Measurements from ENCODE around the gene LNP1. TPM values are rescaled to one million over a fixed set of nuclear protein-coding genes. Genes with fewer than 3 reads are reported as not detected.
"Not testable (repeated sequence)": the region's sequence is repeated elsewhere in the genome, so short reads cannot be mapped to it uniquely, and the experiment has no call there.

The LNP1 gene
- total RNA-seq, 1 experiment from 2014 or later: 3.1 TPM

DNA sequence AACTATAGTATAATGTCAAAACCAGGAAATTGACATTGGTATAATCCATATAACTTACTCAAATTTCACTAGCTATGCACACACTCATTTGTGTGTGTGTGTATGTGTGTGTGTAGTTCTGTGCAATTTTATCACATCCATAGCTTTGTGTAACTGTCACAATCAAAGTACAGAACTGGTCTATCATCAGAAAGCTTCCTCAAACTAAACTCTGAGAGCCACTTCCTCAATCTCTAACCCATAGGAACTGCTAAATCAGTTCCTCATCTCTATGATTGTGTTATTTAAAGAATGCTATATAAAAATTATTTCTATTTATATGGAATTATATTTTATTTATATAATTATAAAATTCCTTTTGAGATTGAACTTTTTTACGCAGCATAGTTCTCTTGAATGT is 18.1 kb downstream of the LNP1 start:
- DNase-seq (ENCODE audit: low read depth, low spot score): no peak

GRCh38 chr3:100420885-100421284 is 19.5 kb downstream of the LNP1 start:
- in situ Hi-C loops (cut with HindIII; ENCODE audit: low pct_unique_long_range_greater_than_20kb, low sequenced_read_pairs): no loop called here
- DNase-seq (ENCODE audit: low read depth, low spot score): no peak

More for the DNA sequence above, 18.1 kb downstream of the LNP1 start:
- in situ Hi-C loops (cut with HindIII; ENCODE audit: low pct_unique_long_range_greater_than_20kb, low sequenced_read_pairs): no loop called here

DNA sequence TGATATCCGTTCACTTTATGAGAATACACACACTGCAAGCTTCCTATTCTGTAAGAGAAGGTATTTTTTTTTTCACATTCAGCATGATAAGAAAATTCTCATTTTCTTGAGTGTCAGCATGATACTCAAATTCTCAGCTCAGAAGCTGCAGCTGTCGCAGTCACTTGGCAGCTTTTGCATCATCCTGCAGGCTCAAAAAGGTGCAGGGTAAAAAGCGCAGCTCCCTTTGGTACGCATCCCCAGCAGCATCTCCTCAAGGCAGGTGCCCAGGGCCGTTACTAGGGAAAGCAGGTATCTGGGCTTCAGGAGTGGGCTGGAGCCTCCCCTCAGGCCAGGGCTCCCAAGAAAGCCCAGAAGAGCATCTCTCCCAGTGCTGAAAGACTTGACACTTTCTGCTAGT is 22.3 kb downstream of the LNP1 start:
- DNase-seq (ENCODE audit: low read depth, low spot score): no peak
- in situ Hi-C loops (cut with HindIII; ENCODE audit: low pct_unique_long_range_greater_than_20kb, low sequenced_read_pairs): no loop called here

DNA sequence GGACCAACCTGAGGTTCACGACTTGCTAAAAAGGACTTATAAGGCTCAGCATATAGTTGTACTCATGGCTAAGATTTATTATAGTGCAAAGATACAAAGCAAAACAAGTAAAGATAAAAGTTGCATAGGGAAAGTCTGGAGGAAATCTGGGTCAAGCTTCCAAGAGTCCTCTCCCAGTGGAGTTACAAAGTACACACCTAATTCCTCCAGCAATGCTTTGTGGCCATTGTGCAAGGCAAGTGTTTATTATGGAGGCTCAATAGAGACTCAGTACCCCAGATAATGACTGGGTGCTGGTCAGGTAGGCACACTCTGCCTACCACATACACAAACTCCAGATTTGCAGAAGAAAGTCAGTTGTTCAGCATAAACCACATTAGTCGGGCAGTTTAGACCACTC is 22.9 kb downstream of the LNP1 start:
- in situ Hi-C loops (cut with HindIII; ENCODE audit: low pct_unique_long_range_greater_than_20kb, low sequenced_read_pairs): no loop called here
- no peak for DNase-seq (ENCODE audit: low read depth, low spot score)

DNA sequence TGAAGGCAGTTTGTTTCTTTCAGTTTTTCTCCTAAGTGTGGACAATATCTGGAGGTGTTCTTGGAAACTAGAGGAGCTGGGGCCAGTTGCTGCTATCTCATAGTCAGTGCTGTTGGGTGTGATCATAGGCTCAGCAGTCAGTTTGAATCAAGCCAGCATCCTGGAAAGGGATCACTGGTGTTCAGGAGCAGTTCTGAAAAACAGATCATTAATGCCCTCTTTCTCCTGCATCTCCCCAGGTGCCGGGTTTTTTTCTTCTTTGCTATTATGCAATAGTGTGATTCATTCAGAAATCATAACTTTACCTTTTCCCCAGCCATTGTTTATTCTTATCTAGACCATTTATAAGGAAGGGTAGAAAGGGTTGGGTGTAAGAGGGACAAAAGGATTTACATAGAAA is 24.0 kb downstream of the LNP1 start:
- DNase-seq (ENCODE audit: low read depth, low spot score): no peak
- in situ Hi-C loops (cut with HindIII; ENCODE audit: low pct_unique_long_range_greater_than_20kb, low sequenced_read_pairs): no loop called here

GRCh38 chr3:100426067-100426682 is 24.8 kb downstream of the LNP1 start:
- peak; percentile 43 for DNase-seq (ENCODE audit: low read depth, low spot score)
- in situ Hi-C loops (cut with HindIII; ENCODE audit: low pct_unique_long_range_greater_than_20kb, low sequenced_read_pairs): no loop called here

- in situ Hi-C loops (cut with HindIII; ENCODE audit: low pct_unique_long_range_greater_than_20kb, low sequenced_read_pairs): no loop called here
- no peak for DNase-seq (ENCODE audit: low read depth, low spot score)
Observed at GRCh38 chr3:100427699-100428098, 26.4 kb downstream of the LNP1 start.

DNA sequence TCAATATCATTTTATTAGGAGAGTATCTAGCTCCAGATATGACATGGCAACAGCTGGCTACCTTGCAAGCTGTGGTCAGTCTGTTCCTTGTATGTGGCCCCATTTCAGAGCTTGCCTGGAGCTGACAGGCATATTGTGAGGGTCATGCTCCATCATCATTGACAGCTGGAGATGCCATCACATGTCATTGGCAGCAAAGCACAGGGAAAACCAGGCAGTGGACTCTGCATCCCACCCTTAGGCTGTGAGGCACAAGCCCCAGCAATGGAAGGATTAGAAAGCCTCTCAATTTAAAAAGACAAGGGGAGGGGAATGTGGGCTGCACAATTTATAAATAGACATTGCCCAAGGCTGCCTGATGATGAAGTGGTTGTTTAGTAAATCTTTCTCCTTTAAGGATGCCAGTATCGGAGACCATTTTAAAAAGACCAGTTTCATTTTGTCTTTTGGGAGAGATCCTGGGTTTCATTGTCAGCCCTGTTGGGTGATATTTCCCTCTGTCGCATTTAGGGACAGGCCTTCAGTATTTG is 27.9 kb downstream of the LNP1 start:
- peak; percentile 5 for DNase-seq (ENCODE audit: low read depth, low spot score)
- in situ Hi-C loops (cut with HindIII; ENCODE audit: low pct_unique_long_range_greater_than_20kb, low sequenced_read_pairs): no loop called here

GRCh38 chr3:100436951-100437350 is 35.6 kb downstream of the LNP1 start:
- DNase-seq (ENCODE audit: low read depth, low spot score): no peak
- in situ Hi-C loops (cut with HindIII; ENCODE audit: low pct_unique_long_range_greater_than_20kb, low sequenced_read_pairs): no loop called here

- DNase-seq (ENCODE audit: low read depth, low spot score): no peak
- in situ Hi-C loops (cut with HindIII; ENCODE audit: low pct_unique_long_range_greater_than_20kb, low sequenced_read_pairs): no loop called here
Observed at GRCh38 chr3:100437721-100438622, 36.6 kb downstream of the LNP1 start.

DNA sequence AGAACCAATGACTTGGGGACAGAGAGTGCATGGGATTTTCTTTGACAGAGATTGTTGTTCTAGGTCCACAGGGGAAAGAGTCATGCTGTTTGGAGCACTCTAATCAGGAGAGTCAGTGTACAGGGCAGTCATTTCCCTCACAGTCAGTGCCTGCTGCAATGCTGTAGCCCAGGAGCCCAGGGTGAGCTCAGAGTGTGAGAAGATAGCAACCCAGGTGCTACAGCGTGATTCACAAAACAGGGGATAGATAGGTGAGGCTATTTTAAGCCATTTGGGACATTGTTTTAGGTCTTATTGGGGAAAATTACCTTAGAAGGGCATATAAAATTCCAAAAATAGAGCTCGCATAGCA is 37.3 kb downstream of the LNP1 start:
- DNase-seq (ENCODE audit: low read depth, low spot score): no peak
- in situ Hi-C loops (cut with HindIII; ENCODE audit: low pct_unique_long_range_greater_than_20kb, low sequenced_read_pairs): no loop called here

- in situ Hi-C loops (cut with HindIII; ENCODE audit: low pct_unique_long_range_greater_than_20kb, low sequenced_read_pairs): no loop called here
- no peak for DNase-seq (ENCODE audit: low read depth, low spot score)
Observed at GRCh38 chr3:100440895-100441294, 39.6 kb downstream of the LNP1 start.

- no peak for DNase-seq (ENCODE audit: low read depth, low spot score)
- in situ Hi-C loops (cut with HindIII; ENCODE audit: low pct_unique_long_range_greater_than_20kb, low sequenced_read_pairs): no loop called here
Observed at GRCh38 chr3:100443690-100444089, 42.4 kb downstream of the LNP1 start.

- DNase-seq (ENCODE audit: low read depth, low spot score); in situ Hi-C loops (cut with HindIII; ENCODE audit: low pct_unique_long_range_greater_than_20kb, low sequenced_read_pairs): not testable (repeated sequence)
Observed at GRCh38 chr3:100447067-100447466, 45.7 kb downstream of the LNP1 start.

DNA sequence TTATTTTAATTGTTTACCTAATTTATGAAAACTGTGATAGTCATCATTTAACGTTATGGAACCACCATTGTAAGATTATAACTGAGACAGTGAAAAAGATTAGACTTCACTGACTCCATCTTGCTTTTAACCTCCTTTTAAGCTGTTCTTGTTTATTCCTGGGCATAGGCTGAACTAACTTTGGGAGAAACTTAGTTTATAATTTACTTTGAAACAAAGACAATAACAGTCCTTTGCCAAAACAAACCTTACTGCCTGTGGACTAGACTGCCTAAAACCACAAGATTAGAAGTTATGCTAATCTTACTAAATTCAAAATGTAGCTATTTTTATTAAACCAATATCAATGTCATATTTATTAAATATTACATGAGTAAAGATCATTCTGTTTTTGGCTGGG is 46.7 kb downstream of the LNP1 start:
- in situ Hi-C loops (cut with HindIII; ENCODE audit: low pct_unique_long_range_greater_than_20kb, low sequenced_read_pairs): no loop called here
- DNase-seq (ENCODE audit: low read depth, low spot score): no peak

DNA sequence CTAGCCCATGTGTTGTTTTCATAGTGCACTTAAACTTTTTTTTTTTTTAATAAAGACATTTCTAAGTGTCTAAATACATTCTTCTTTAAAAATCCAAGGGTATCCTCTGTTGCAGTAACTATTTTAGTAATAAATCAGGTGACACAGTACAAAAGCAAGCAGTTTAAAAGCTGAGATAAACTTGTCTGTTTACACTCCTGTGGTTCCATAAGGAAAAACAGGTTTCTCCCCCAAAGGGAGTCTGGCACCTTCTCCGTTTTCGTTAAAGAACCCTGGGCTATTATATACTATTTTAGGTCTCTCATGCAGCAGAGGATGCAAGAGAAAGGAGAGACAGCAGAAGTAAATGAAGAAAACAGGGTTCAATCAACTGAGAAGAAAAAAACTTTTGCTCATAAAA is 47.9 kb downstream of the LNP1 start:
- in situ Hi-C loops (cut with HindIII; ENCODE audit: low pct_unique_long_range_greater_than_20kb, low sequenced_read_pairs): no loop called here
- DNase-seq (ENCODE audit: low read depth, low spot score): no peak

GRCh38 chr3:100454677-100455076 is 53.3 kb downstream of the LNP1 start:
- in situ Hi-C loops (cut with HindIII; ENCODE audit: low pct_unique_long_range_greater_than_20kb, low sequenced_read_pairs): no loop called here
- DNase-seq (ENCODE audit: low read depth, low spot score): no peak

GRCh38 chr3:100455841-100456550 is 54.7 kb downstream of the LNP1 start:
- in situ Hi-C loops (cut with HindIII; ENCODE audit: low pct_unique_long_range_greater_than_20kb, low sequenced_read_pairs): no loop called here
- no peak for DNase-seq (ENCODE audit: low read depth, low spot score)
